IPS-11a (cell line): ENCODE results near the gene PRSS22.

ENCODE experiments used
- H3K4me3 ChIP-seq: one replicate; pipeline ENCODE4 v1.5.1; 2013; ENCODE audit warnings: low read depth, low read length, control low read depth

The PRSS22 gene

DNA sequence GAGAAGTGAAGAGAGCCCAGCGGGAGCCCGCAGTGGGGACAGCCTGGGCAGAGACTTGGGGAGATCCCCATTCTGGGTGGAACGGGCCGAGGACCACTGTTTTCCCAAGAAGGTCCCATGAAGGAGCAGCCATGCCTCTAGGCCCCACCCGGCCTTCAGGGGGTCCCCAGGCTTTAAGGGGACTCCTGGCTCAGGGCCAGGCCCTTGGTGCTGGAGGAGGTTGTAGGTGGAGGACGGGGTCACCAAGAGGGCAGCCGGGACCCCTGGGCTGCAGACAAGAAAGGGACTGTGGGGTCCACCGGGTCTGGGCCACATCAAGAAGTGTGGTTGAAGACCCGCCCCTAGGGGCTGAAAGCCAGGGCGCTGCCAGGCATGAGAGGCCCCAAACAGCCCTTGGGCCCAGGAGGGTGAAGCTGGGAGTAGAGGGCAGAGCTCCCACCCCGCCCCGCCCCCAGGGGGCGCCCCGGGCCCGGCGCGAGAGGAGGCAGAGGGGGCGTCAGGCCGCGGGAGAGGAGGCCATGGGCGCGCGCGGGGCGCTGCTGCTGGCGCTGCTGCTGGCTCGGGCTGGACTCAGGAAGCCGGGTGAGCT is 41.1 kb downstream of the PRSS22 start, which contains the start of gene PRSS21:
TSS of gene PRSS21 (plus strand) at position 487 of the 589 bp plus-strand sequence. CDS start at position 519, 32 bp downstream.
- no peak within 1 kb of the TSS for H3K4me3 ChIP-seq

GRCh38 chr16:2815299-2815771 is 42.6 kb downstream of the PRSS22 start:
- no peak overlapping the region for H3K4me3 ChIP-seq

- H3K4me3 ChIP-seq = no peak overlapping the region
These were observed 43.2 kb downstream of the PRSS22 start for GRCh38 chr16:2814551-2815298.

DNA sequence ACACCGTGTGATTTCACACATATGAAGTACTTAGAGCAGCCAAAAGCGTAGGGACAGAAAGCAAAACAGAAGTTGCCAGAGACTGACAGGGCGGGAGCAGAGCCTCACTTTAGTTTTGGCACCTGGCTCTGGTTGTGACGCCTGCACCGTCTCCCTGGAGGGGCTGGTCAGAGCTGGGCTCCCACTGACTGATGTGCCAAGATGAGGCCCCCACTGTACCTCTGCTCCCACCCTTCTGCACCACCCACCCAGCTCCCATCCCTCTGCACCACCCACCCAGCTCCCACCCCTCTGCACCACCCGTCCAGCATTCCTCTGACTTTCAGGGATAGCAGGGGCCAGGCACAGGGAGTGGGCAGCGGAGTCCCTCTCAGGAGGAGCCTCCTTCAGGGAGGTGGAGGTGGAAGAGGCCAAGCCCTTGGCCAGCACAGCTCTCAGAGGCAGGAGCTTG is 44.2 kb downstream of the PRSS22 start:
- H3K4me3 ChIP-seq = no peak overlapping the region

- no peak overlapping the region for H3K4me3 ChIP-seq
These were observed 46.1 kb downstream of the PRSS22 start for GRCh38 chr16:2811703-2812471.

- no peak overlapping the region for H3K4me3 ChIP-seq
These were observed 47.3 kb downstream of the PRSS22 start for GRCh38 chr16:2810651-2811050.

GRCh38 chr16:2809149-2809760 is 48.7 kb downstream of the PRSS22 start:
- no peak overlapping the region for H3K4me3 ChIP-seq

DNA sequence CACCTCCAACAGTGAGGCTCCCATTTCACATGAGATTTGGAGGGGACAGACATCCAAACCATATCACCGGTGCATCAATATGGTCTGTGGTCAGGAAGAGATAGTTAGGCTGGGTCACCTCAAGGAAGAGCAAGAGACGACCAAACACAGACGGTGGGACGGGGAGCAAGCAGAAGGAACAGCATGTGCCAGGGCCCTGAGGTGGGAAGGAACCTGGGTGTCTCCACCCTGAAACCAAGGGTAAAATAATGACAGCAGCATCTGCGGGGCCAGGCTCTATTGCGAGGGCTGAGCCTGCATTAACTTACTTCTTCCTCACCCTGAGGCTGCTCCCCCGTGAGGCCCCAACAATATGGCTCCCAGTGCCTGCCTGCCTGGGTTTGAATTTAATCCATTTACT is 49.8 kb downstream of the PRSS22 start:
- H3K4me3 ChIP-seq = no peak overlapping the region

- no peak overlapping the region for H3K4me3 ChIP-seq
These were observed 51.7 kb downstream of the PRSS22 start for GRCh38 chr16:2806286-2806685.

DNA sequence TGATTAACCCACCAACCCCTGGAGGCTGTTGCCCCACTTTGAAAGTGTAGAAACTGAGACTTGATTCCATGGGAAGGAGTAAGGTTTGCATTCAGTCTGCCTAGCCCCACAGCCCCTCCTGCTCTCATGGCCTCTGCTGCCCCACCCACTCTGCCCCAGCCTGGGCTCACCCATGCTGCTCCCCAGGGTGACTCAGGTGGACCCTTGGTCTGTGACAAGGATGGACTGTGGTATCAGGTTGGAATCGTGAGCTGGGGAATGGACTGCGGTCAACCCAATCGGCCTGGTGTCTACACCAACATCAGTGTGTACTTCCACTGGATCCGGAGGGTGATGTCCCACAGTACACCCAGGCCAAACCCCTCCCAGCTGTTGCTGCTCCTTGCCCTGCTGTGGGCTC is 53.2 kb downstream of the PRSS22 start:
- H3K4me3 ChIP-seq = no peak overlapping the region

DNA sequence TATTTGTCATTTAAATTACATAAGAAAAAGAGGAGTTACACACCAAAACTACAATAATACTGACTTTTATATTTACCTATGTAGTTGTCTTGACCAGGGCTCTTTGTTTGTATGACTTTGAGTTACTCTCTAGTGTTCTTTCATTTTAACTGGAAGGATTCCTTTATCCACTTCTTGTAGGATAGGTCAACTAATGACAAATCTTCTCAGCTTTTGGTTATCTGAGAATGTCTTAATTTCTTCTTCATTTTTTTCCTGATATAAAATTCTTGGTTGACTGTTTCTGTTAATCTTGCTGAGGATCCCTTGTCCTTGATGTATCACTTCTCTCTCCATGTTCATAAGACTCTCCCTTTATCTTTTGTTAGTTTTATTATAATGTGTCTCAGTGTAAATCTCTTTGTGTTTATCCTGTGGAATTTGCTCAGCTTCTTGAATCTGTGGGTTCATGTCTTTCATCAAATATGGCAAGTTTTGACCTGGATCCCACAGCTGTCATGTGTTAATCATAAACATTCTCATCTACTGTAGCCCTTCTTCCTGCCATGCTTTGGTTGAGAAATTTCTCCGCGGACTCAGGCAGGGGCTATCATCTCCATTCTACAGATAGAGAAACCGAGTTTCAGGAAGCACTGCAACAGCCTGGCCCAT is 54.3 kb downstream of the PRSS22 start:
- H3K4me3 ChIP-seq = no peak overlapping the region
